Esophagus muscularis mucosa (tissue), 4 donors: ENCODE data around the gene THBS2. TPM values are rescaled to one million over a fixed set of nuclear protein-coding genes. Genes with fewer than 3 reads are reported as not detected.
"Not testable (repeated sequence)": the region's sequence is repeated elsewhere in the genome, so short reads cannot be mapped to it uniquely, and the experiment has no call there.

Experiments
- DNase-seq: peaks from one replicate; pipeline ENCODE4 v3.0.0-alpha.2; 2017; ENCODE audit errors: extremely low spot score
- H3K27ac ChIP-seq, 4 donors: fragments of 200-600 bp; sonication (generic); replicated peaks in 1 of 4; 1 replicate in 3 of 4; 2 replicates in 1 of 4; pipeline ENCODE4 v1.5.1; 2016 to 2019; ENCODE audit warnings: mild to moderate bottlenecking in 1 of 4
- H3K27me3 ChIP-seq, 4 donors: fragments of 200-600 bp; sonication (generic); one replicate each; pipeline versions ENCODE4 v1.5.1 to v1.6.0; 2016 to 2019
- H3K36me3 ChIP-seq, 4 donors: fragments of 200-600 bp; sonication (generic); one replicate each; pipeline ENCODE4 v1.5.1; 2016 to 2019
- H3K4me1 ChIP-seq, 4 donors: fragments of 200-600 bp; sonication (generic); one replicate each; pipeline ENCODE4 v1.5.1; 2016 to 2019
- H3K4me3 ChIP-seq, 4 donors: fragments of 200-600 bp; sonication (generic); 1 replicate in 2 of 4; 2 replicates in 2 of 4; pipeline ENCODE4 v1.5.1; 2016 to 2019; ENCODE audit warnings: mild to moderate bottlenecking in 4 of 4, moderate library complexity in 1 of 4
- H3K9me3 ChIP-seq, 4 donors: fragments of 200-600 bp; sonication (generic); 1 replicate in 3 of 4; 2 replicates in 1 of 4; pipeline ENCODE4 v1.5.1; 2016 to 2019
- EP300 ChIP-seq: sonication (generic); formaldehyde crosslinking; IDR thresholded peaks from one replicate; pipeline ENCODE4 v1.6.1; 2017; ENCODE audit warnings: antibody characterized with exemption
- POLR2A ChIP-seq: fragments of 450-650 bp; IDR thresholded peaks from one replicate; pipeline ENCODE4 v1.6.1; 2017; ENCODE audit warnings: antibody characterized with exemption, moderate library complexity, mild to moderate bottlenecking, low read depth
- POLR2AphosphoS5 ChIP-seq, 2 donors: sonication (generic); formaldehyde crosslinking; IDR thresholded peaks; one replicate each; pipeline ENCODE4 v1.6.1; 2017; ENCODE audit warnings: antibody characterized with exemption in 2 of 2
- WGBS: methylation state at CpG from one replicate; pipeline ENCODE4 v1.1.5; 2018; 5-methylcytosine and 5-hydroxymethylcytosine counted together
- intact Hi-C: fragments of 100-400 bp; cut with DNase I; formaldehyde crosslinking; loops from one replicate; pipeline ENCODE4 v1.15.1; 2023
- total RNA-seq, 4 donors: library from RNA; depleted of rRNA; stranded (reverse); fragments of >200 nt; gene quantifications; one replicate each; pipeline versions ENCODE4 v1.1.0 to v1.2.1, GENCODE V29; 2016
- TF ChIP-seq, protein P1 (sequence below), 3 experiments: fragments of 200-600 bp in 2 of 3; fragments of 450-650 bp in 1 of 3; sonication (generic) in 2 of 3; IDR thresholded peaks; one replicate each; pipeline ENCODE4 v1.5.1; 2017 to 2019; ENCODE audit warnings: antibody characterized with exemption in 3 of 3, mild to moderate bottlenecking in 2 of 3, moderate library complexity in 1 of 3

THBS2 gene
- total RNA-seq, 4 donors from 2014 or later: 25.7 to 36.4 (median 28.8) TPM

DNA sequence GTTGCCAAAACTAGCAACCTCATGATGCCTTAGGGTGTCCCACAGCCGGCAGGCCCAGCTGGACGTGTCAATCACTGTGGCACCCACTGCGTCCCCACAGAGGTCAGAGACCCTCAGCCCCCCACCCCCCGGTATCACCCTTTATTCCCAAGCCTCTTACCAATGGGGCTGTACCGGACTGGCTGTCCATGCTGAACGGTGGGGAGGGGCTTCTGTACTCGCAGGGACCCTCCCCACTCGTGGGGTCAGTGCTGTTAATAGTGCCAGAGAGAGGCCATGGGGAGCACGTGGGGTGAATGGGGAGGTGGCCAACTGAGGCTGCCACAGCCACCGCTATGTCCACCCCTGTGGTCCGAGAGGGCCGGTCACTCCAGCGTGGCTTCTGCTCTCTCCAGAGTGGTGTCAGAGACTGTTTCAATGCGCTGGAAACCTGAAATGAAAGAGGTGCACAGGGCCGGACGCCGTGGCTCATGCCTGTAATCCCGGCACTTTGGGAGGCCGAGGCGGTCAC, 68.6 kb downstream of the THBS2 start:
- WGBS: 95% methylated on average over 17 of the region's 20 CpGs
- Histone ChIP-seq H3K9me3 (no peaks in the 10 kb centered on the region), H3K4me1 (peaks cover 4 to 25% (median 18%) of the 10 kb centered on the region in 4 donors), H3K27ac (no peak overlapping the region), H3K4me3 (no peak overlapping the region), H3K27me3 (no peaks in the 10 kb centered on the region), H3K36me3 (no peaks in the 10 kb centered on the region)
- intact Hi-C loops: no loop called here
- TF ChIP-seq POLR2A (no peak), EP300 (no peak), POLR2AphosphoS5 (IDR thresholded peaks at IDR 0.05) (no peak)
- TF ChIP-seq, protein P1, sequence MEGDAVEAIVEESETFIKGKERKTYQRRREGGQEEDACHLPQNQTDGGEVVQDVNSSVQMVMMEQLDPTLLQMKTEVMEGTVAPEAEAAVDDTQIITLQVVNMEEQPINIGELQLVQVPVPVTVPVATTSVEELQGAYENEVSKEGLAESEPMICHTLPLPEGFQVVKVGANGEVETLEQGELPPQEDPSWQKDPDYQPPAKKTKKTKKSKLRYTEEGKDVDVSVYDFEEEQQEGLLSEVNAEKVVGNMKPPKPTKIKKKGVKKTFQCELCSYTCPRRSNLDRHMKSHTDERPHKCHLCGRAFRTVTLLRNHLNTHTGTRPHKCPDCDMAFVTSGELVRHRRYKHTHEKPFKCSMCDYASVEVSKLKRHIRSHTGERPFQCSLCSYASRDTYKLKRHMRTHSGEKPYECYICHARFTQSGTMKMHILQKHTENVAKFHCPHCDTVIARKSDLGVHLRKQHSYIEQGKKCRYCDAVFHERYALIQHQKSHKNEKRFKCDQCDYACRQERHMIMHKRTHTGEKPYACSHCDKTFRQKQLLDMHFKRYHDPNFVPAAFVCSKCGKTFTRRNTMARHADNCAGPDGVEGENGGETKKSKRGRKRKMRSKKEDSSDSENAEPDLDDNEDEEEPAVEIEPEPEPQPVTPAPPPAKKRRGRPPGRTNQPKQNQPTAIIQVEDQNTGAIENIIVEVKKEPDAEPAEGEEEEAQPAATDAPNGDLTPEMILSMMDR (IDR thresholded peaks at IDR 0.05): no peak
- DNase-seq: peak; percentile 80

DNA sequence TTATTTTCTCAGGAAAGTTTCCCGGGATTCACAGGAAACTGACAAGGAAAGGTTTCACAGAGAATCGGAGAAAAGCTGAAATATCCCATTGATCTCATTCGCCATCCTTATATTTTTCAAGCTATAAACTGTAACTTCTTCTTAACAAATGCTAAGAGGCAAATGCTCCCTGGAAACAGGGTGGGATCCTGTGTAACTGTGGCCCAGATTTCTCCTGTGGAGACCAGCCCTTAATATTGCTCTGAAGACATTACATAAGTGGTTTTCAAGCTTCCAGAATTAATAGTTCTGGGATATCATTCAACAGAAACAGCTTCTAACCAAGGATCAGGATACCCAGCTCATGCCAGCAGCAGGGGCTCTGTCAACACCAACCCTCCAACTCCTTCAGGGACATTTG, 69.2 kb downstream of the THBS2 start:
- no peak for TF ChIP-seq POLR2A
- TF ChIP-seq POLR2AphosphoS5 (IDR thresholded peaks at IDR 0.05): no peak
- TF ChIP-seq EP300: no peak
- TF ChIP-seq, protein P1 (IDR thresholded peaks at IDR 0.05): no peak
- 88% methylated on average over 3 of the region's 3 CpGs for WGBS
- Histone ChIP-seq H3K27ac (no peak overlapping the region), H3K36me3 (no peaks in the 10 kb centered on the region), H3K4me3 (no peak overlapping the region), H3K9me3 (no peaks in the 10 kb centered on the region), H3K27me3 (no peaks in the 10 kb centered on the region), H3K4me1 (peaks cover 0 to 18% (median 12%) of the 10 kb centered on the region in 4 donors)
- intact Hi-C loops: no loop called here
- peak; percentile 12 for DNase-seq

DNA sequence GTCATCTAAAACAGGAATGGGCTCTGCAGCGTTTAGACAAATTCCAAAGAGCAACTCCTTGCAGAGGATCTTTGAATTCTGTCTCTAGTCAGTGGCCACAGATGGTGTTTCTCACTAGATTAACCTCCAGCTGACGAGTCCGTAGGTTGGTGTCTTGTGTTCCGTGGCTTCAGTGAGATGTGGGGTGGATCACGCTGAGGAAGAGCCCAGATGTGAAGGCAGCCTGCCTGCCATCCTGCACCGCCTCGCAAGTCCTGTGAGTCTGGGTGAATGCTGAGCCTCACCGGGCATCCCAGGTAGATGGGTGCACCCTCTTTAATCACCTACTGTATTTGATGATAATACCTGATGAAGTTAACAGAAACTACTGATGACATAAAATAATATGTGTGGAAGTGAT, 70.4 kb downstream of the THBS2 start:
- Histone ChIP-seq H3K36me3 (no peaks in the 10 kb centered on the region), H3K9me3 (no peaks in the 10 kb centered on the region), H3K27ac (no peak overlapping the region), H3K4me1 (peaks cover 0 to 15% (median 8%) of the 10 kb centered on the region in 4 donors), H3K4me3 (no peak overlapping the region), H3K27me3 (no peaks in the 10 kb centered on the region)
- intact Hi-C loops: no loop called here
- DNase-seq: no peak
- 88% methylated on average over 8 of the region's 8 CpGs for WGBS
- TF ChIP-seq POLR2A: no peak
- no peak for TF ChIP-seq EP300
- TF ChIP-seq, protein P1 (IDR thresholded peaks at IDR 0.05): no peak
- no peak for TF ChIP-seq POLR2AphosphoS5 (IDR thresholded peaks at IDR 0.05)

DNA sequence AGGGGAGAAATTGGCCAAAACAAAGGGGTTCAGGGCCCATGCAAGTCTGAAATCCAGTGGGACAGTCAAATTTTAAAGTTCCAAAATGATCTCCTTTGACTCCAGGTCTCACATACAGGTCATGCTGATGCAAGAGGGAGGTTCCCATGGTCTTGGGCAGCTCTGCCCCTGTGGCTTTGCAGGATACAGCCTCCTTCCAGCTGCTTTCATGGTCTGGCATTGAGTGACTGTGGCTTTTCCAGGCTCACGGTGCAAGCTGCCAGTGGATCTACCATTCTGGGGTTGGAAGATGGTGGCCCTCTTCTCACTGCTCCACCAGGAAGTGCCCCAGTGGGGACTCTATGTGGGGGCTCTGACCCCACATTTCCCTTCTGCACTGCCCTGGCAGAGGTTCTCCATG, 73.8 kb downstream of the THBS2 start:
- DNase-seq, H3K4me3 ChIP-seq, intact Hi-C loops, H3K9me3 ChIP-seq, H3K4me1 ChIP-seq, H3K27me3 ChIP-seq, H3K36me3 ChIP-seq, H3K27ac ChIP-seq: not testable (repeated sequence)
- 100% methylated on average over 1 of the region's 1 CpG for WGBS

DNA sequence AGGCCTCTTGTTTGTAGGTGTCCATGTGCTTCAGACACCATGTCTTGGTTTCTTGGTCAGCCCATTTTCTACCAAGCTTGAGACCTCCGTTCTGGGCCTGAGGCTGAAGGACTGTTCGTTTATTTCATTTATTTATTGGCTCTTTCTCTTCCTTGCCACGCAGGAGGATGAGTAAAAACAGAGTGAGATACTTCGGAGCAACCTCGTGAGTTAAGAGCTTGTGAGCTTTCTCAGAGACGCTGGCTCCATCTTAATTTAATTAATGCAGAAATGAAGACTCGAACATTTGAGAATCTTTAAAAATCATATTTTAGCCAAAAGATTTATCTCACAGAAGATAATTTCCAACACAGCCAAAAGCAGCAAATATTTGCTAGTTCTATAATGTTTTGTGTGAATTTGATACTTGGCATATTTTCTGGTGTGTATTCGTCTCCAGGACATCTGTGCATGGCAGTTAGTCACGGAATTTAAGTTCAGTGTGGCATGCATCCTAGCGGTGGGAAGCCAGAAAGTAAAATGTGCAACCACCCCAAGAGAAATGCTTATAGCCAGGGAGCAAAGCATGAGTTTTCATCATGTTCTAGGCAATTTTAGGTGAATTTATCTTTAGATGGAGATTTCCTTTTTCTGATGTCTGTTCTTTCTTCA, 76.0 kb downstream of the THBS2 start:
- TF ChIP-seq, protein P1 (IDR thresholded peaks at IDR 0.05): no peak
- TF ChIP-seq EP300 (no peak), POLR2AphosphoS5 (IDR thresholded peaks at IDR 0.05) (no peak), POLR2A (no peak)
- H3K4me1 ChIP-seq: peaks cover 0 to 6% (median 4%) of the 10 kb centered on the region in 4 donors
- DNase-seq: no peak
- WGBS: 62% methylated on average over 10 of the region's 10 CpGs
- intact Hi-C loops: no loop called here
- H3K27me3 ChIP-seq: no peaks in the 10 kb centered on the region
- H3K9me3 ChIP-seq: no peaks in the 10 kb centered on the region
- no peaks in the 10 kb centered on the region for H3K36me3 ChIP-seq
- H3K4me3 ChIP-seq: no peak overlapping the region
- no peak overlapping the region for H3K27ac ChIP-seq
